Bronchial epithelial cell (primary cell): ENCODE results near the gene MS4A12. TPM values are rescaled to one million over a fixed set of nuclear protein-coding genes. Genes with fewer than 3 reads are reported as not detected.
A peak's percentile ranks its signal among the peaks of the same experiment; 100 is the strongest.

ENCODE experiments used
- DNase-seq: peaks from one replicate; pipeline ENCODE4 v3.0.0-alpha.2; 2010; ENCODE audit warnings: low read depth
- FAIRE-seq: peaks from 2 replicates; lab custom pipeline; 2011; peaks lifted over from hg19 to GRCh38; lab: Jason Lieb, UNC
- H3K27me3 ChIP-seq: 2 replicates; pipeline ENCODE4 v1.5.1; 2011; ENCODE audit warnings: low read length; ENCODE audit not compliant: control insufficient read depth, insufficient read depth
- H3K36me3 ChIP-seq: 2 replicates; pipeline ENCODE4 v1.5.1; 2011; ENCODE audit warnings: low read length; ENCODE audit not compliant: control insufficient read depth, insufficient read depth
- H3K4me3 ChIP-seq: 2 replicates; pipeline ENCODE4 v1.5.1; 2011; ENCODE audit warnings: mild to moderate bottlenecking, low read depth, low read length, control low read depth
- CTCF ChIP-seq: IDR thresholded peaks from 2 replicates; pipeline ENCODE4 v1.5.1; 2011; ENCODE audit warnings: mild to moderate bottlenecking, moderate library complexity, low read length, control low read depth, inconsistent platforms; ENCODE audit not compliant: insufficient read depth, severe bottlenecking
- total RNA-seq: library from RNA; depleted of rRNA; stranded (reverse); fragments of >200 nt; gene quantifications from 2 replicates; pipeline ENCODE4 v1.2.1, GENCODE V29; 2014

MS4A12 gene
- total RNA-seq, 1 donor from 2014 or later = not detected

- FAIRE-seq (peak; percentile 52), DNase-seq (no peak)
- Histone ChIP-seq H3K36me3 (no peaks in the 10 kb centered on the region), H3K27me3 (no peaks in the 10 kb centered on the region), H3K4me3 (no peak overlapping the region)
- TF ChIP-seq CTCF = peak; percentile 27
These were observed 6.6 kb upstream of the MS4A12 start for GRCh38 chr11:60485987-60486386.

GRCh38 chr11:60493454-60493853 lies 876 bp downstream of the MS4A12 start:
- TF ChIP-seq CTCF = no peak
- H3K4me3 ChIP-seq = no peak overlapping the region
- no peak for DNase-seq
- no peaks in the 10 kb centered on the region for H3K27me3 ChIP-seq
- no peak for FAIRE-seq
- no peaks in the 10 kb centered on the region for H3K36me3 ChIP-seq

- FAIRE-seq (no peak), DNase-seq (no peak)
- H3K36me3 ChIP-seq = no peaks in the 10 kb centered on the region
- no peak for TF ChIP-seq CTCF
- H3K27me3 ChIP-seq = no peaks in the 10 kb centered on the region
- H3K4me3 ChIP-seq = no peak overlapping the region
These were observed 5.8 kb downstream of the MS4A12 start for GRCh38 chr11:60498399-60498798.

GRCh38 chr11:60498853-60499252 lies 6.3 kb downstream of the MS4A12 start:
- no peak for FAIRE-seq
- no peak for TF ChIP-seq CTCF
- H3K4me3 ChIP-seq = no peak overlapping the region
- no peaks in the 10 kb centered on the region for H3K27me3 ChIP-seq
- no peak for DNase-seq
- no peaks in the 10 kb centered on the region for H3K36me3 ChIP-seq

GRCh38 chr11:60500276-60500910 lies 7.8 kb downstream of the MS4A12 start:
- no peak for DNase-seq
- Histone ChIP-seq H3K36me3 (no peaks in the 10 kb centered on the region), H3K4me3 (no peak overlapping the region), H3K27me3 (no peaks in the 10 kb centered on the region)
- TF ChIP-seq CTCF = no peak
- FAIRE-seq = no peak

GRCh38 chr11:60502221-60502775 lies 9.7 kb downstream of the MS4A12 start:
- no peak for TF ChIP-seq CTCF
- no peak for FAIRE-seq

More at GRCh38 chr11:60502221-60502775, 9.7 kb downstream of the MS4A12 start:
- no peaks in the 10 kb centered on the region for H3K27me3 ChIP-seq
- no peak overlapping the region for H3K4me3 ChIP-seq
- no peak for DNase-seq
- no peaks in the 10 kb centered on the region for H3K36me3 ChIP-seq
